HepG2 (cell line): ENCODE results near the gene KDM4B. TPM values are rescaled to one million over a fixed set of nuclear protein-coding genes. Genes with fewer than 3 reads are reported as not detected.

Source experiments
- ATAC-seq: fragments of 200-7000 bp; cut with Tn5 transposase; 3 replicates; pipeline ENCODE4 v1.9.1; 2020; ENCODE audit warnings: mild to moderate bottlenecking, moderate library complexity
- BruUV-seq: library from RNA; stranded (reverse); fragments of 400-500 nt; replicated peaks from 2 replicates; lab custom pipeline; 2021; lab: Mats Ljungman, UMichigan
- CTCF ChIA-PET: fragments of 300-600 bp; formaldehyde crosslinking; extraction: SDS; loops from one replicate; lab custom pipeline; 2021; ENCODE audit warnings: low total read pairs, inconsistent platforms, low intra/inter-chr PET ratio; lab: Yijun Ruan, JAX
- POLR2A ChIA-PET: fragments of 350-600 bp; sonication (Branson Sonifier 250); formaldehyde crosslinking; loops from one replicate; lab custom pipeline; 2020; ENCODE audit warnings: antibody characterized with exemption, inconsistent platforms; lab: Yijun Ruan, JAX
- DNase-seq: peaks from one replicate; pipeline ENCODE4 v3.0.0-alpha.2; 2015; ENCODE audit warnings: low spot score
- FAIRE-seq: peaks from 3 replicates; lab custom pipeline; 2011; peaks lifted over from hg19 to GRCh38; lab: Jason Lieb, UNC
- H2AFZ ChIP-seq: one replicate; pipeline ENCODE4 v1.6.1; 2011; ENCODE audit warnings: low read length, inconsistent platforms
- H3K27ac ChIP-seq: fragments of 300-600 bp; 3 replicates; pipeline ENCODE4 v1.8.0; 2011; ENCODE audit warnings: mixed run types, mild to moderate bottlenecking, mixed read lengths, low read length, inconsistent platforms; ENCODE audit not compliant: insufficient read depth; ENCODE audit errors: extremely low read length
- H3K27me3 ChIP-seq, 2 experiments: fragments of 200-600 bp in 1 of 2; 2 replicates in 1 of 2; 3 replicates in 1 of 2; pipeline versions ENCODE4 v1.6.0 to v1.8.0; 2011; ENCODE audit warnings: low read length in 2 of 2, mild to moderate bottlenecking in 2 of 2, moderate library complexity in 2 of 2, inconsistent platforms in 1 of 2; ENCODE audit not compliant: insufficient read depth in 2 of 2, control insufficient read depth in 1 of 2
- H3K36me3 ChIP-seq, 2 experiments: fragments of 200-600 bp in 1 of 2; replicated peaks in 1 of 2; 2 replicates in 1 of 2; 3 replicates in 1 of 2; pipeline versions ENCODE4 v1.5.1 to v1.8.0; 2011; ENCODE audit warnings: low read length in 2 of 2, inconsistent platforms in 1 of 2; ENCODE audit not compliant: insufficient read depth in 2 of 2, control insufficient read depth in 1 of 2
- H3K4me1 ChIP-seq: 2 replicates; pipeline ENCODE4 v1.5.1; 2012; ENCODE audit warnings: low read length, inconsistent platforms; ENCODE audit not compliant: insufficient read depth
- H3K4me2 ChIP-seq: 2 replicates; pipeline ENCODE4 v1.6.0; 2011; ENCODE audit warnings: low read depth, low read length, inconsistent platforms
- H3K4me3 ChIP-seq, 3 experiments: fragments of 200-600 bp in 1 of 3; sonication (generic), shearing (Covaris generic) in 1 of 3; replicated peaks in 1 of 3; 2 replicates each; pipeline ENCODE4 v1.5.1; 2011 to 2016; ENCODE audit warnings: low read length in 3 of 3, inconsistent platforms in 2 of 3, low read depth in 2 of 3, mild to moderate bottlenecking in 2 of 3, control low read depth in 1 of 3, mixed read lengths in 1 of 3; ENCODE audit not compliant: insufficient read depth in 1 of 3
- H3K79me2 ChIP-seq: one replicate; pipeline ENCODE4 v1.6.1; 2011; ENCODE audit warnings: low read length, inconsistent platforms; ENCODE audit not compliant: insufficient read depth
- H3K9ac ChIP-seq: 2 replicates; pipeline ENCODE4 v1.6.0; 2011; ENCODE audit warnings: mild to moderate bottlenecking, low read depth, low read length, inconsistent platforms; ENCODE audit not compliant: insufficient read depth
- H3K9me3 ChIP-seq: 2 replicates; pipeline ENCODE4 v1.5.1; 2012; ENCODE audit warnings: mild to moderate bottlenecking, low read length
- H4K20me1 ChIP-seq: 2 replicates; pipeline ENCODE4 v1.6.0; 2011; ENCODE audit warnings: inconsistent platforms, mild to moderate bottlenecking, low read length, moderate library complexity; ENCODE audit not compliant: insufficient read depth
- ARNT2 ChIP-seq: sonication (generic); formaldehyde crosslinking; IDR thresholded peaks from 2 replicates; pipeline ENCODE4 v1.8.0; 2022; ENCODE audit warnings: mild to moderate bottlenecking, low read depth, missing genetic modification reagents, moderate library complexity
- HNRNPL ChIP-seq: fragments of 200-400 bp; formaldehyde crosslinking; IDR thresholded peaks from 2 replicates; pipeline ENCODE4 v1.6.1; 2017; ENCODE audit warnings: mild to moderate bottlenecking, low read depth, low read length
- PHF5A ChIP-seq: IDR thresholded peaks from one replicate; pipeline ENCODE4 v1.6.1; 2018; ENCODE audit warnings: low read depth, missing genetic modification reagents; ENCODE audit not compliant: unreplicated experiment
- ZNF160 ChIP-seq: sonication (generic); formaldehyde crosslinking; IDR thresholded peaks from 2 replicates; pipeline ENCODE4 v1.8.0; 2022; ENCODE audit warnings: mild to moderate bottlenecking, inconsistent platforms, missing genetic modification reagents
- ZNF292 ChIP-seq: sonication (generic); formaldehyde crosslinking; IDR thresholded peaks from 2 replicates; pipeline ENCODE4 v1.8.1; 2022; ENCODE audit warnings: mild to moderate bottlenecking, low read depth, missing genetic modification reagents, borderline replicate concordance
- ZNF816 ChIP-seq: sonication (generic); formaldehyde crosslinking; IDR thresholded peaks from 2 replicates; pipeline ENCODE4 v1.8.0; 2022; ENCODE audit warnings: missing genetic modification reagents, mild to moderate bottlenecking, borderline replicate concordance
- ZNF839 ChIP-seq: sonication (generic); formaldehyde crosslinking; IDR thresholded peaks from 2 replicates; pipeline ENCODE4 v1.4.0; 2020; ENCODE audit warnings: missing genetic modification reagents, mild to moderate bottlenecking, borderline replicate concordance
- ZNF891 ChIP-seq: sonication (generic); formaldehyde crosslinking; IDR thresholded peaks from 2 replicates; pipeline ENCODE4 v1.5.0; 2020; ENCODE audit warnings: mild to moderate bottlenecking, missing genetic modification reagents
- WGBS: methylation state at CpG from one replicate; pipeline ENCODE4 v1.1.6; 2017; ENCODE audit warnings: low lambda C conversion rate; 5-methylcytosine and 5-hydroxymethylcytosine counted together
- in situ Hi-C: cut with HindIII; loops from 2 replicates; pipeline ENCODE4 v1.10.0; 2017; ENCODE audit warnings: low pct_unique_long_range_greater_than_20kb; ENCODE audit not compliant: extremely low pct_ligation_motif_present
- intact Hi-C: fragments of 100-400 bp; cut with micrococcal nuclease; formaldehyde crosslinking; loops from one replicate; pipeline ENCODE4 v1.10.0; 2022; ENCODE audit not compliant: unreplicated experiment
- polyA plus RNA-seq, 8 experiments: library from polyadenylated mRNA; depleted of rRNA in 3 of 8; stranded (reverse) in 7 of 8; unstranded in 1 of 8; fragments of >200 nt; fragmentation: Illumina TruSeq in 4 of 8; extraction: Trizol in 4 of 8; gene quantifications; 2 replicates each; pipeline versions ENCODE4 v1.2.1 to v1.2.3, GENCODE V29; 2011 to 2016; ENCODE audit warnings: low read depth in 4 of 8, missing spikeins in 1 of 8, mixed read lengths in 1 of 8; ENCODE audit not compliant: insufficient read depth in 1 of 8
- total RNA-seq, 5 experiments: library from RNA; depleted of rRNA; stranded (reverse); fragments of >200 nt; fragmentation: Illumina TruSeq; extraction: Trizol; gene quantifications; 2 replicates each; pipeline ENCODE4 v1.2.3, GENCODE V29; 2016; ENCODE audit warnings: low read depth in 1 of 5
- TF ChIP-seq, protein P1 (sequence below): IDR thresholded peaks from 2 replicates; pipeline ENCODE4 v1.6.1; 2016; ENCODE audit warnings: control low read depth

Gene KDM4B
- total and polyA plus RNA-seq, 2 of the 13 experiments (the other 11 are each of a cell fraction or from before 2014, with no cell fraction given): 4.9 to 14.6 TPM

DNA sequence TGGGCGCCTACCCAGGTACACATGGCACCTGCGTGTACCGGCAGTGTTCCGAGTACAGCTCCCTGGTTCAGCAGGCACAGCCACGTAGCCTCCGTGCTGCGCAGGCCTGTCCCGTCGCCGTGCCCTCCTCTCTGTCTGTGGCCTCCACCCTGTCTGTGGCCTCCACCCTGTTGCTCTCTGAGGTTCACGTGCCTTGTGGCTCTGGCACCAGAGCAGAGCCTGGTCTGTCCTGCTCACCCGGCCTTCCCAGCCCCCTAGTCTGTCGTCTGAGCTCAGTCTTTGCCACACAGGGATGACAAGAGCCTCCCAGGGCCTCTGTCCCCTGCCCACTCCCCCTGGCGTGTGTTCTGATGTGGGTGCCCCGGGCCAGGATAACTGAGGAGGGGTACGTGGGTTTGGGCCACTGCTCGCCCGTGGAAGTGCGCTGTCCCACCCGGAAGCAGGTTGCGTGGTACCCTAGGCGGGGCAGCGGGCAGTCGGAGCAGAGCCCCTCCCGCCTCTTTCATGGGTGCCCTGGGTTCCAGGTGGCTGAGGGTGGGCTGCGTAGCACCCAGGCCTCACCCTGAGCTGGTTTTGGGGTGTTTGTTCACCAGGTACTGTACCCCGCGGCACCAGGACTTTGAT lies 71.7 kb downstream of the KDM4B start:
- WGBS: 93% methylated on average over 15 of the region's 28 CpGs
- ATAC-seq: no peak
- DNase-seq: no peak
- no peak overlapping the region for H3K4me2 ChIP-seq
- H4K20me1 ChIP-seq: peaks cover 14% of the 10 kb centered on the region
- H3K4me1 ChIP-seq: peaks cover 9% of the 10 kb centered on the region
- in situ Hi-C loops: no loop called here
- intact Hi-C loops: no loop called here
- no peak overlapping the region for H3K27ac ChIP-seq
- H3K4me3 ChIP-seq: no peak overlapping the region
- ChIA-PET CTCF (no interaction called here), POLR2A (no interaction called here)
- no TSS peak for BruUV-seq
- H2AFZ ChIP-seq: no peak overlapping the region
- no peak for TF ChIP-seq PHF5A (CRISPR knock-in tag)
- TF ChIP-seq ZNF839 (CRISPR knock-in tag): no peak
- no peak for TF ChIP-seq ARNT2
- TF ChIP-seq ZNF292: no peak
- TF ChIP-seq, protein P1, sequence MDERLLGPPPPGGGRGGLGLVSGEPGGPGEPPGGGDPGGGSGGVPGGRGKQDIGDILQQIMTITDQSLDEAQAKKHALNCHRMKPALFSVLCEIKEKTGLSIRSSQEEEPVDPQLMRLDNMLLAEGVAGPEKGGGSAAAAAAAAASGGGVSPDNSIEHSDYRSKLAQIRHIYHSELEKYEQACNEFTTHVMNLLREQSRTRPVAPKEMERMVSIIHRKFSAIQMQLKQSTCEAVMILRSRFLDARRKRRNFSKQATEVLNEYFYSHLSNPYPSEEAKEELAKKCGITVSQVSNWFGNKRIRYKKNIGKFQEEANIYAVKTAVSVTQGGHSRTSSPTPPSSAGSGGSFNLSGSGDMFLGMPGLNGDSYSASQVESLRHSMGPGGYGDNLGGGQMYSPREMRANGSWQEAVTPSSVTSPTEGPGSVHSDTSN (CRISPR knock-in tag): no peak
- TF ChIP-seq ZNF891: no peak
- TF ChIP-seq ZNF160 (CRISPR knock-in tag): no peak
- TF ChIP-seq HNRNPL: 0 out of 2 replicates have a peak, but pooled peaks have one; percentile 25
- TF ChIP-seq ZNF816: no peak
- no peak for FAIRE-seq
- peaks cover 23 to 32% of the 10 kb centered on the region in 2 experiments; a peak in 4 of 5 replicates for H3K36me3 ChIP-seq
- H3K9ac ChIP-seq: no peak overlapping the region
- no peaks in the 10 kb centered on the region for H3K27me3 ChIP-seq
- H3K9me3 ChIP-seq: no peaks in the 10 kb centered on the region
- H3K79me2 ChIP-seq: no peaks in the 10 kb centered on the region
